Measurements from ENCODE around the gene CRACDL.

GRCh38 chr2:98746426-98746825, 189.6 kb downstream of the CRACDL start:
- TF ChIP-seq POLR2AphosphoS5 (IDR thresholded peaks at IDR 0.05) (no peak), CTCF (IDR thresholded peaks at IDR 0.05) (no peak), EP300 (IDR thresholded peaks at IDR 0.05) (no peak), POLR2A (IDR thresholded peaks at IDR 0.05) (no peak)

All from gastroesophageal sphincter (tissue), 3 donors.